Measurements from ENCODE around the gene HID1.

- TF ChIP-seq, protein P1, sequence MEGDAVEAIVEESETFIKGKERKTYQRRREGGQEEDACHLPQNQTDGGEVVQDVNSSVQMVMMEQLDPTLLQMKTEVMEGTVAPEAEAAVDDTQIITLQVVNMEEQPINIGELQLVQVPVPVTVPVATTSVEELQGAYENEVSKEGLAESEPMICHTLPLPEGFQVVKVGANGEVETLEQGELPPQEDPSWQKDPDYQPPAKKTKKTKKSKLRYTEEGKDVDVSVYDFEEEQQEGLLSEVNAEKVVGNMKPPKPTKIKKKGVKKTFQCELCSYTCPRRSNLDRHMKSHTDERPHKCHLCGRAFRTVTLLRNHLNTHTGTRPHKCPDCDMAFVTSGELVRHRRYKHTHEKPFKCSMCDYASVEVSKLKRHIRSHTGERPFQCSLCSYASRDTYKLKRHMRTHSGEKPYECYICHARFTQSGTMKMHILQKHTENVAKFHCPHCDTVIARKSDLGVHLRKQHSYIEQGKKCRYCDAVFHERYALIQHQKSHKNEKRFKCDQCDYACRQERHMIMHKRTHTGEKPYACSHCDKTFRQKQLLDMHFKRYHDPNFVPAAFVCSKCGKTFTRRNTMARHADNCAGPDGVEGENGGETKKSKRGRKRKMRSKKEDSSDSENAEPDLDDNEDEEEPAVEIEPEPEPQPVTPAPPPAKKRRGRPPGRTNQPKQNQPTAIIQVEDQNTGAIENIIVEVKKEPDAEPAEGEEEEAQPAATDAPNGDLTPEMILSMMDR (IDR thresholded peaks at IDR 0.05): no peak
- TF ChIP-seq EZH2 (IDR thresholded peaks at IDR 0.05) (no peak), EZH2phosphoT487 (IDR thresholded peaks at IDR 0.05) (no peak)
Measured at GRCh38 chr17:74992223-74992622, 19.7 kb upstream of the HID1 start.
